Germinal center (tissue), 1 donor: Measurements from ENCODE around the gene RDX.
"Not testable (repeated sequence)": the region's sequence is repeated elsewhere in the genome, so short reads cannot be mapped to it uniquely, and the experiment has no call there.

ENCODE experiments used
- DNase-seq: peaks from one replicate; pipeline ENCODE4 v3.0.0; 2012; ENCODE audit warnings: mixed read lengths, low spot score

RDX gene

GRCh38 chr11:110199184-110199981 is 97.0 kb downstream of the RDX start:
- no peak for DNase-seq

DNA sequence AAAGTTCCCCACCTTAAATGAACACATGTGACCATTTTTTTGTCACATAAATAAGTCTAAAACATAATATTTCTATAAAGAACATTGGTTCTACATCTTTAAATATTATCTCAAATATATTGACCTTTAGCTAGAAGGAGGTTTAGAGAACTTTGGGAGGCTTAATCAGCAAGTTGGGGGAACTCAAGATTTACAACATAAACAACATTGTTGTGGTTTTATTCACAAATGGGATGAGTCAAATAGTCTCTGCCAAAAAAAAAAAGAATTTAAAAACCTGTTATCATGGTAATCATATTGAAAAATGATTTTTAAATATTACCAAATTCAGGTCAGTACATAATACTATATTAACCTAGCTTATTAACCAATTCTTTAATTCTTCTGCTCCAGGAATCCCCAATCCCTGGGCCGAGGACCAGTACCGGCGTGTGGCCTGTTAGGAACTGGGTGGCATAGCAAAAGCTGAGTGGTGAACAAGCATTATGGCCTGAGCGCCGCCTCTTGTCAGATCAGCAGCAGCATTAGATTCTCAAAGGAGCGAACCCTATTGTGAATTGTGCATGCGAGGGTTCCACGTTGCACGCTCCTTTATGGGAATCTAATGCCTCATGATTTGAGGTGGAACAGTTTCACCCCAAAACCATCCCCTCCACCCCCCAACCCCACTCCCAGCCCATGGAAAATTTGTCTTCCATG is 98.2 kb downstream of the RDX start:
- DNase-seq, result no peak

- no peak for DNase-seq
These were observed 99.5 kb downstream of the RDX start for GRCh38 chr11:110196884-110197420.

DNA sequence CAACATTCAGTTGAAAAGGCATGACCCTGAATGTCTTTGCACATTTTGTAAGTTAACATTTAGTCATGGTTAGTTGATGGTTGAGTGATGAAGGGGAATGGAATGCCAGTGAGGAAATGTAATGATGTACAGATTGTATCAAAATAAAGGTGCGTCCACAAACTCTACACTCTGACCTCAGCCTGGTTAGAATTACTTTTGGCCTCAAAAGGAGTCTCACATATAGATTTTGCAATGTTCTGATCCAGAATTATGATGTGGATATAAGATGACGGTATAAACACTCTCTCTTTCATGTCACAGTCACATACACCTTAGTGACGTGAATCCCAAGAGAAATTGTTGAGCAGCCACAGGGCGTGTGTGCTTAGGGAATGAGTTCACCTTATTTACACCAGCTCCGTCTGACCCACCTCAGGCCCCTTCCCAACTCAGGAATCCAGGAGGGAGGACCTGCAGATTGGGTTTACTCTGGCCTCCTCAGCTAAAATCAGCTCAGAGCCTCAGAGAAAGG is 100.1 kb downstream of the RDX start:
- DNase-seq, result no peak

GRCh38 chr11:110194211-110194766 is 102.1 kb downstream of the RDX start:
- not testable (repeated sequence) for DNase-seq

DNA sequence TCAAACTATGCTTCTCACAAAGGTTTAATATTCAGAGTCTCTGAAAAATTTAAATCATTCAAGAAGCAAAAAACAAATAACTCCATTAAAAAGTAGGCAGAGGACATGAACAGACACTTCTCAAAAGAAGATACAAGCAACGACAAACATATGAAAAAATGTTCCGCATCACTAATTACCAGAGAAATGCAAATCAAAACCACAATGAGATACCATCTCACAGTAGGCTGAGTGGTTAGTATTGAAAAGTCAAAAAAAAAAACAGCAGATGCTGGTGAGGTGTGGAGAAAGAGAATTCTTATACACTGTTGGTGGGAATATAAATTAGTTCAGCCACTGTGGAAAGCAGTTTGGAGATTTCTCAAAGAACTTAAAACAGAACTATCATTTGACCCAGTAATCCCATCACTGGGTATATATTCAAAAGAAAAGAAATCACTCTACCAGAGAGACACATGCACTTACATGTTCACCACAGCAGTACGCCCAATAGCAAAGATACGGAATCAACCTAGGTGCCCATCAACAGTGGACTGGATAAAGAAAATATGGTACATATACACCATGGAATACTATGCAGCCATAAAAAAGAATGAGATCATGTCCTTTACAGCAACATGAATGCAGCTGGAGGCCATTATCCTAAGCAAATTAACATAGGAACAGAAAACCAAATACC is 103.7 kb downstream of the RDX start:
- DNase-seq, result not testable (repeated sequence)

DNA sequence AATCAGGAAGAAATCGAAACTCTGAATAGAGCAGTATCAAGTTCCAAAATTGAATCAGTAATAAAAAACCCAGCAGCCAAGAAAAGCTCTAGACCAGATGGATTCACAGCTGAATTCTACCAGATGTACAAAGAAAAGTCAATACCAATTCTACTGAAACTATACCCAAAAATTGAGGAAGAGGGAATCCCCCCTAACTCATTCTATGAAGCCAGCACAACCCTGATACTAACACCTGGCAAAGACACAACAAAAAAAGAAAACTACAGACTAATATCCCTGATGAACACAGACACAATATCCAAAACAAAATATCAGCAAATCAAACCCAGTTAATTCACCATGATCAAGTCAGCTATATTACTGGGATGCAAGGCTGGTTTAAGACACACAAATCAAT is 105.5 kb downstream of the RDX start:
- no peak for DNase-seq

GRCh38 chr11:110187731-110188130 is 108.7 kb downstream of the RDX start:
- no peak for DNase-seq

GRCh38 chr11:110186867-110187266 is 109.5 kb downstream of the RDX start:
- DNase-seq, result no peak

- DNase-seq, result no peak
These were observed 110.0 kb downstream of the RDX start for GRCh38 chr11:110186456-110186855.

DNA sequence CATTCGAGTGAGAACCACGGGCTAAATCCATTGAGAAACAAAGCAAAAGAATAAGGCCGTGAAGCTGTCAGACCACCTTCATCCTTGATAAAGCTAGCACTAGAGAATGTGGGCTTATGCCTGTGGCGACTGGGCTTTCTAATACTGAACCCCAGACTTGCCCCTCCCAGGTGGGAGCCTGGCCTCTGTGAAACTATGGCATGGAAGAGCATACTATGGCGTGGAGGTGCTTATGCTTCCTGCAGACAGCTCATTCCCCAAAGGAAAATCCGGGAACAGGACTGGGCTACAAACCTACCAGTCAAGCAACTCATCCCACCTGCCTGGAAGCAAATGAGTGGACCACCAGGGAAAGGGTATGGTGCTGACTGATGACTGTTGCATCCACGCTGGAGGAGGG is 110.8 kb downstream of the RDX start:
- DNase-seq, result no peak

DNA sequence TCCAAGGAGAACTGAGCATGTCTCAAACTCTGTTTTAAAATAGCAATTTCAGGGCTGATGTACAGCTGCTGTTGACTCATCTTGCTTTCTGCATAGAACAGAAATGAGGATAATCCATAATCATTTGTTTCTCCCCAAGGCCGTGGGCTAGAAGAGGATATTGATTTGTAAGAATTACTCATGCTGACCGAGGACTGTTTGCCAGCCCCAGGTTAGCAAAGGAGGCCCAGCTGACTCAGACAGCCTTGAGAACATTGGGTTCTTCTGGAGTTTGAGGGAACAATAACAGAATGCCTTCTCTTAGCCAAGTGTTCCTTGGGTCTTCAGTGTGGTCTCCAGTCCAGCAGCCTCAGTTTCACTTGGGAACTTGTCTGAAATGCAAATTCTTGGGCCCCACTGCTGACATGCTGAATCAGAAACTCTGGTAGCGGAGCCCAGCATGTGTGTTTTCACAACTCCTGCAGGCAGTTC is 111.3 kb downstream of the RDX start:
- DNase-seq, result no peak

GRCh38 chr11:110184456-110184855 is 112.0 kb downstream of the RDX start:
- DNase-seq, result no peak

- DNase-seq, result no peak
These were observed 113.5 kb downstream of the RDX start for GRCh38 chr11:110182886-110183285.

DNA sequence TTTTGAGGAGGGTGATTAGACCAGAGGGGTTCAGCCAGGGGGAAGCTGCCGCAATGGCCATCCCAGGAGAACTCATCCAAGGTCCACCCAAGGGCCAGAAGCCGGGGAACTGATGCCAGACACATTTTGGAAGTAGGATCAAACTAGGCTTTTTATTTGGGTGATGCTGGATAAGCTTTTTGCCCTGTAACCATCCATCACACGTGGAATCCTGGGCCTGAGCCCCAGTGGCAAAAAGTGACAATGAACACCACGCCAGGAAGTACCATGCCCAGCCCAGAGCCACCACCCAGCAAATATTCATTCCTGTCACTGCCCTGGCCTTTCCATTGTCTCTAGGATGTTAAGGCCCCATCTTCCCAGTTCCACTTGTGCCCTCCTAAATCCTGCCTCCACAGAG is 117.3 kb downstream of the RDX start:
- DNase-seq, result no peak

DNA sequence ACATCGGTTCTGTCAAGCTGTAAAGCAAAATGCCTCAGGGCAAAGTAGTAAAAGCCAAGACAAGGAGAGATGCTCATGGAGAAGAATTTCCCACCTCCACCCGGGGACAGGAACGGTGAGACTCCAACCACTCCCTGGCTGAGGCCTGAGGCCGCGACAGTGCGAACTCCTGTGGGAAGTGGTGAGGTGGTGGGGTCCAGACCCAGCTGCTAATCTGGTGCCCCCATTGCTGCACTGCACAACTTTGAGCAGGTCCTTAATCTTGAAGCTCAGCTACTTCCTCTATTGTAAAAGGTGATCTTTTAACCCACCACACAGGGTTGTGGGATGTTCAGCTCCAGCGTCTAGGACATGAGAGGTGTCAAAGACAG is 119.3 kb downstream of the RDX start:
- DNase-seq, result no peak

DNA sequence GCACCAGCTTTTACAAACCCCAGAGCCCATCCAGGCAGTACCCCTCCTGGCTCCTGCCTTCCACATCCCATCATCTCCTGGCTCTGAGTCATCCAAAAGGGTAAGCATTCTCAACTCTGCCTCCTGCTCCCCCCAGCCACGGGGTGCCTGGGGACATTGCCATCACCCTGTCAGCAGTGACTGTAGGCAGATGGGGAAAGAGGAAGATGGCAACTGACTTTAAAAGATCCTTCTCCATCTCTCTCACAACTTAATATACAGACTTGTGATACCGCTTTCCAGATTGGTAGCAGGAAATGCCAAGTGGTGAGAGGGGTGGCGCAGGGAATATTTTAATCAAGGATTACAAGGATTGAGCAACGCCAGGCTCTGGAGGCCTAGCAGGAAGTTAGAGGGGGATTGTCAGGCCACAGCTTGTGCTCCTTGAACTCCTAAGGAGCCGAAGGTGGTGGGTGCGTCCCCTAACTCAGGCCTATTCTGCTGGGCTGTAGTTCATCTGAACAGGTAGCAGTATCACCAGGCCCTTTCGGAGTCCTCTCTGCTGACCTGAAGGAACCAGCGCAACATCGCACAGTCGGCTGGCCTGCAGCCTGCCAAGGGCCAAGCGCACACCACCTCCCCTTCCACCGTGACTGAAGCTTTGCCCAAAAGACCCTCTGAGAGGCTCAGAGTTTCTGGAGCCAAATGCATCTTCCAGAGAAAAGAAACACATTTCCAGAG is 119.9 kb downstream of the RDX start:
- no peak for DNase-seq

DNA sequence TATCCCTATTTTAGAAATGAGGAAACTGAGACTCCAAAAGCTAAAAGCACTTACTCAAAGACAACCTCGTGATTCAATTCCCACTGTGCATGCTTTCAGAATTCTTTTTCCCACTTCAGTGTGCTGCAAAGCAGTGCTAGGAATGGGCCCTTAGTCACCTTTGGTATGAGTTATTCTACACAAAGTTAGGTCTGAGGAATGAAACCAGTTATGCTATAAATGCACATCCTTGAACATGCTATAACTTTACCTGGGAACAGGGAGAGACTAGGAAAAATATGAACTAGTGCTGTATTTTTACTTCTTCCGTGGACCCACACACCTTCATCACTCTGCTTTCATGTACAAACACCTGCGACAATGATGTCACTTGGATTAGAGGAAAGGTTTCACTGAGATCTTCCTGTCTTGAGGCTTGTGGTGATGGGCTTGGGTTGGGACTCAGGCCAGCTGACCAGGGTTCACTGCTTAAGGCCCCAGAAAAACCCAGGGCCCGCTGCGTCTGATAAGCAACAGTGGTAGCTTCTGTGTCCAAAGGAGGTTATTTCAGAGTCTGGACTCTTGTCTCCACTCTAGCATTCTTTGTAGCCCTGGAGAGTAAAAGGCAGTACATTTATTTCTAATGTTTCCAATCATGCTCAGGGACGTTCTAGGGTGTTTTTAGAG is 121.6 kb downstream of the RDX start:
- no peak for DNase-seq

- peak; percentile 50 for DNase-seq
These were observed 122.4 kb downstream of the RDX start for GRCh38 chr11:110173811-110174644.

GRCh38 chr11:110172468-110173065 is 123.8 kb downstream of the RDX start:
- DNase-seq, result no peak
